Suprapubic skin (tissue), 4 donors: Measurements from ENCODE around the gene EXOC2. TPM values are rescaled to one million over a fixed set of nuclear protein-coding genes. Genes with fewer than 3 reads are reported as not detected.

Source experiments
- DNase-seq, 2 donors: peaks; one replicate each; pipeline ENCODE4 v3.0.0-alpha.2; 2019; ENCODE audit warnings: low spot score in 2 of 2
- H3K27ac ChIP-seq: fragments of 200-600 bp; sonication (generic); one replicate; pipeline ENCODE4 v1.5.1; 2019
- H3K27me3 ChIP-seq: fragments of 200-600 bp; sonication (generic); one replicate; pipeline ENCODE4 v1.5.1; 2019
- H3K36me3 ChIP-seq: fragments of 200-600 bp; sonication (generic); one replicate; pipeline ENCODE4 v1.5.1; 2019
- H3K4me1 ChIP-seq: fragments of 200-600 bp; sonication (generic); one replicate; pipeline ENCODE4 v1.5.1; 2019
- H3K4me3 ChIP-seq: fragments of 200-600 bp; sonication (generic); one replicate; pipeline ENCODE4 v1.5.1; 2019; ENCODE audit warnings: mild to moderate bottlenecking
- H3K9me3 ChIP-seq: fragments of 200-600 bp; sonication (generic); one replicate; pipeline ENCODE4 v1.5.1; 2019
- EP300 ChIP-seq: sonication (generic); formaldehyde crosslinking; IDR thresholded peaks from one replicate; pipeline ENCODE4 v1.6.1; 2017; ENCODE audit warnings: antibody characterized with exemption
- POLR2A ChIP-seq, 2 donors: fragments of 450-650 bp; IDR thresholded peaks; one replicate each; pipeline ENCODE4 v1.6.1; 2017; ENCODE audit warnings: antibody characterized with exemption in 2 of 2, mild to moderate bottlenecking in 2 of 2, moderate library complexity in 2 of 2
- POLR2AphosphoS5 ChIP-seq, 3 donors: sonication (generic); formaldehyde crosslinking; IDR thresholded peaks; one replicate each; pipeline ENCODE4 v1.6.1; 2017; ENCODE audit warnings: antibody characterized with exemption in 3 of 3
- WGBS: methylation state at CpG from one replicate; pipeline ENCODE4 v1.1.5; 2018; 5-methylcytosine and 5-hydroxymethylcytosine counted together
- total RNA-seq, 4 donors: library from RNA; depleted of rRNA; stranded (reverse); fragments of >200 nt; gene quantifications; one replicate each; pipeline ENCODE4 v1.1.0, GENCODE V29; 2016
- TF ChIP-seq, protein P1 (sequence below), 2 donors: fragments of 200-600 bp in 1 of 2; fragments of 450-650 bp in 1 of 2; sonication (generic) in 1 of 2; IDR thresholded peaks; one replicate each; pipeline ENCODE4 v1.5.1; 2016 to 2019; ENCODE audit warnings: antibody characterized with exemption in 2 of 2, mild to moderate bottlenecking in 1 of 2, moderate library complexity in 1 of 2

The EXOC2 gene
- total RNA-seq, 4 donors from 2014 or later = 17.7 to 28.1 (median 20.3) TPM

GRCh38 chr6:583116-583515 is 109.8 kb downstream of the EXOC2 start:
- Histone ChIP-seq H3K9me3 (no peaks in the 10 kb centered on the region), H3K4me1 (no peaks in the 10 kb centered on the region), H3K36me3 (no peaks in the 10 kb centered on the region), H3K4me3 (no peak overlapping the region), H3K27ac (no peak overlapping the region), H3K27me3 (no peaks in the 10 kb centered on the region)
- DNase-seq = no peak
- 59% methylated on average over 1 of the region's 1 CpG for WGBS
- TF ChIP-seq POLR2A (IDR thresholded peaks at IDR 0.05) (no peak), POLR2AphosphoS5 (IDR thresholded peaks at IDR 0.05) (no peak), EP300 (no peak)
- TF ChIP-seq, protein P1, sequence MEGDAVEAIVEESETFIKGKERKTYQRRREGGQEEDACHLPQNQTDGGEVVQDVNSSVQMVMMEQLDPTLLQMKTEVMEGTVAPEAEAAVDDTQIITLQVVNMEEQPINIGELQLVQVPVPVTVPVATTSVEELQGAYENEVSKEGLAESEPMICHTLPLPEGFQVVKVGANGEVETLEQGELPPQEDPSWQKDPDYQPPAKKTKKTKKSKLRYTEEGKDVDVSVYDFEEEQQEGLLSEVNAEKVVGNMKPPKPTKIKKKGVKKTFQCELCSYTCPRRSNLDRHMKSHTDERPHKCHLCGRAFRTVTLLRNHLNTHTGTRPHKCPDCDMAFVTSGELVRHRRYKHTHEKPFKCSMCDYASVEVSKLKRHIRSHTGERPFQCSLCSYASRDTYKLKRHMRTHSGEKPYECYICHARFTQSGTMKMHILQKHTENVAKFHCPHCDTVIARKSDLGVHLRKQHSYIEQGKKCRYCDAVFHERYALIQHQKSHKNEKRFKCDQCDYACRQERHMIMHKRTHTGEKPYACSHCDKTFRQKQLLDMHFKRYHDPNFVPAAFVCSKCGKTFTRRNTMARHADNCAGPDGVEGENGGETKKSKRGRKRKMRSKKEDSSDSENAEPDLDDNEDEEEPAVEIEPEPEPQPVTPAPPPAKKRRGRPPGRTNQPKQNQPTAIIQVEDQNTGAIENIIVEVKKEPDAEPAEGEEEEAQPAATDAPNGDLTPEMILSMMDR (IDR thresholded peaks at IDR 0.05) = no peak

DNA sequence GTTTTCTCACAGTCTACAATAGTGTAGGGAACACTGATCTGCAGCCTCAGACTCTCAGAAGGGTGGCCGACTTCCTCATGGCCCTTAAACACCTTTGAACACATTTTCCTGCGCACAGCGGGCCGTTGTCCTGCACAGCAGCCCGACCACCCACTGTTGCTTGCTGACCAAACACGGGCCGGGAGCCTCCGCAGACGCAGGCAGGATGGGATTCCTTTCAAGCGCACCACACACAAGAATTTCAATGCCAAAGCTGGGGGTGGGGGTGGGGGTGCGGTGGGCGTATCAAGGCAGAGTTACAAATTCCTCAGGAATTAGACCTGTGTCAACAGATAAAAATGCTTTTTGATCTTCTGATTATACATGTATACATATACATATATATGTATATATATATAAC is 110.6 kb downstream of the EXOC2 start:
- WGBS = 81% methylated on average over 12 of the region's 12 CpGs
- Histone ChIP-seq H3K9me3 (no peaks in the 10 kb centered on the region), H3K4me1 (no peaks in the 10 kb centered on the region), H3K27me3 (no peaks in the 10 kb centered on the region), H3K36me3 (no peaks in the 10 kb centered on the region), H3K4me3 (no peak overlapping the region), H3K27ac (no peak overlapping the region)
- TF ChIP-seq EP300 = no peak
- TF ChIP-seq POLR2A (IDR thresholded peaks at IDR 0.05) = no peak
- no peak for TF ChIP-seq POLR2AphosphoS5 (IDR thresholded peaks at IDR 0.05)
- TF ChIP-seq, protein P1 (IDR thresholded peaks at IDR 0.05) = no peak
- no peak for DNase-seq

DNA sequence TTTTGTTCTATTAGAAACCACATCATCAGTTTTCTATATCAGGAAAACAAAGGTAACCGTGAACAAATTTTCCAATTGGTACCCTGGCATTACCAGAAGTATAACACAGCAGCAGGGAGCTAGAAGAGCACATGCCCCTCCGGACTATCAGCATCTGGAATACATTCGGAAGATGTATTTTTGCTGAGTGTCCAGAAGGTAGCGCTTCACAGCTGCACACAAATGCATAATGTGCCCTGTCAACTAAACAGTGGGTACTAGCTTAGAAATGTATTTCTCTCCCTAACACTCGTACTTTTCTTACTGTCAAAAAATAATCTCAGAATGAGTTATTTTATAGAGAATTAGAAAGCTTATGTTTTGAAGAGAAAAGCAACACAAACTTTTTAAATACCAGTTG is 113.6 kb downstream of the EXOC2 start:
- Histone ChIP-seq H3K4me3 (no peak overlapping the region), H3K27ac (no peak overlapping the region), H3K36me3 (no peaks in the 10 kb centered on the region), H3K9me3 (no peaks in the 10 kb centered on the region), H3K4me1 (no peaks in the 10 kb centered on the region), H3K27me3 (no peaks in the 10 kb centered on the region)
- TF ChIP-seq POLR2AphosphoS5 (IDR thresholded peaks at IDR 0.05) (no peak), EP300 (no peak), POLR2A (IDR thresholded peaks at IDR 0.05) (no peak)
- TF ChIP-seq, protein P1 (IDR thresholded peaks at IDR 0.05) = peak in 1 of 2 donors; percentile 1
- 89% methylated on average over 5 of the region's 5 CpGs for WGBS
- DNase-seq = no peak

DNA sequence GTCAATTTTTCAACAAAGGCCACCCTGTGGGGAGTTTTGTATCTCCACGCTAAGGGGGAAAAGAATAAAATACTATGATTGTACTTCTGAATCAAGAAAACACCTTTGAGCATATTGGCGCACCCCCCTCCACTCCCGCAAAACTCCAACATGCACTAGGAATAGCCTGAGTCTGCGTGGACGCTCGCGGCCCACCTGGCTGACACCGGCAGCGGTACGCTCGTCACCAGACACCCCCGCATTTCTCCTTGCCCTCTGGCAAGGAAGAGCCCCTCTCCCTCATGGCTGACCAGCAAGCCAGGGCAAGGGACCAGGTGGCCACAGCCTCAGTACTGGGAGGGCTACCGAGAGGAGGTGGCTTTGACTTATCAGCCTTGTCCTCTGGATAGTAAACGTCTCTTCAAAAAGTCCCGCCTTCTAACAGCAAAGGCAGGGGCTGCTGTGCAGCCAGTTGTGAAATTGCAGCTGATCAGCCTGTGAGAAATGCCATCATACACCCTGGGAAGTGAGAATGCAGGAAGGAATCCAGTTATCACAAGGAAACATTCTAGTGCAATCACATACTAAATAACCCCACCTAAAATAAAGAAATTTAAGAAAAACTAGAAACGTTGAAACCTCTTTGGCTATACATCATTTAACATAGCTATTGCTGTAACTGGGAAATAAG is 120.2 kb downstream of the EXOC2 start:
- no peak overlapping the region for H3K27ac ChIP-seq
- no peak for TF ChIP-seq POLR2A (IDR thresholded peaks at IDR 0.05)
- TF ChIP-seq POLR2AphosphoS5 (IDR thresholded peaks at IDR 0.05) = no peak
- no peak for TF ChIP-seq EP300
- TF ChIP-seq, protein P1 (IDR thresholded peaks at IDR 0.05) = no peak
- peaks cover 15% of the 10 kb centered on the region for H3K36me3 ChIP-seq
- no peaks in the 10 kb centered on the region for H3K4me1 ChIP-seq
- WGBS = 92% methylated on average over 16 of the region's 16 CpGs
- no peak overlapping the region for H3K4me3 ChIP-seq
- DNase-seq = no peak
- H3K27me3 ChIP-seq = no peaks in the 10 kb centered on the region
- no peaks in the 10 kb centered on the region for H3K9me3 ChIP-seq

- no peak for DNase-seq
- Histone ChIP-seq H3K27ac (no peak overlapping the region), H3K36me3 (peaks cover 15% of the 10 kb centered on the region), H3K4me3 (no peak overlapping the region), H3K27me3 (no peaks in the 10 kb centered on the region), H3K4me1 (no peaks in the 10 kb centered on the region), H3K9me3 (no peaks in the 10 kb centered on the region)
- WGBS = 95% methylated on average over 6 of the region's 6 CpGs
- TF ChIP-seq POLR2A (IDR thresholded peaks at IDR 0.05) (no peak), POLR2AphosphoS5 (IDR thresholded peaks at IDR 0.05) (no peak), EP300 (no peak)
- TF ChIP-seq, protein P1 (IDR thresholded peaks at IDR 0.05) = no peak
Observed at GRCh38 chr6:571892-572291, 121.0 kb downstream of the EXOC2 start.
